Suprapubic skin (tissue), 4 donors: ENCODE data around the gene IARS1. TPM values are rescaled to one million over a fixed set of nuclear protein-coding genes. Genes with fewer than 3 reads are reported as not detected.

Experiments used
- DNase-seq, 2 donors: peaks; one replicate each; pipeline ENCODE4 v3.0.0-alpha.2; 2019; ENCODE audit warnings: low spot score in 2 of 2
- H3K27ac ChIP-seq: fragments of 200-600 bp; sonication (generic); one replicate; pipeline ENCODE4 v1.5.1; 2019
- H3K27me3 ChIP-seq: fragments of 200-600 bp; sonication (generic); one replicate; pipeline ENCODE4 v1.5.1; 2019
- H3K36me3 ChIP-seq: fragments of 200-600 bp; sonication (generic); one replicate; pipeline ENCODE4 v1.5.1; 2019
- H3K4me1 ChIP-seq: fragments of 200-600 bp; sonication (generic); one replicate; pipeline ENCODE4 v1.5.1; 2019
- H3K4me3 ChIP-seq: fragments of 200-600 bp; sonication (generic); one replicate; pipeline ENCODE4 v1.5.1; 2019; ENCODE audit warnings: mild to moderate bottlenecking
- H3K9me3 ChIP-seq: fragments of 200-600 bp; sonication (generic); one replicate; pipeline ENCODE4 v1.5.1; 2019
- EP300 ChIP-seq: sonication (generic); formaldehyde crosslinking; IDR thresholded peaks from one replicate; pipeline ENCODE4 v1.6.1; 2017; ENCODE audit warnings: antibody characterized with exemption
- POLR2A ChIP-seq, 2 donors: fragments of 450-650 bp; IDR thresholded peaks; one replicate each; pipeline ENCODE4 v1.6.1; 2017; ENCODE audit warnings: antibody characterized with exemption in 2 of 2, mild to moderate bottlenecking in 2 of 2, moderate library complexity in 2 of 2
- POLR2AphosphoS5 ChIP-seq, 3 donors: sonication (generic); formaldehyde crosslinking; IDR thresholded peaks; one replicate each; pipeline ENCODE4 v1.6.1; 2017; ENCODE audit warnings: antibody characterized with exemption in 3 of 3
- WGBS: methylation state at CpG from one replicate; pipeline ENCODE4 v1.1.5; 2018; 5-methylcytosine and 5-hydroxymethylcytosine counted together
- total RNA-seq, 4 donors: library from RNA; depleted of rRNA; stranded (reverse); fragments of >200 nt; gene quantifications; one replicate each; pipeline ENCODE4 v1.1.0, GENCODE V29; 2016
- TF ChIP-seq, protein P1 (sequence below), 2 donors: fragments of 200-600 bp in 1 of 2; fragments of 450-650 bp in 1 of 2; sonication (generic) in 1 of 2; IDR thresholded peaks; one replicate each; pipeline ENCODE4 v1.5.1; 2016 to 2019; ENCODE audit warnings: antibody characterized with exemption in 2 of 2, mild to moderate bottlenecking in 1 of 2, moderate library complexity in 1 of 2

Gene IARS1
- total RNA-seq, 4 donors from 2014 or later, result 58.8 to 152 (median 80.0) TPM

DNA sequence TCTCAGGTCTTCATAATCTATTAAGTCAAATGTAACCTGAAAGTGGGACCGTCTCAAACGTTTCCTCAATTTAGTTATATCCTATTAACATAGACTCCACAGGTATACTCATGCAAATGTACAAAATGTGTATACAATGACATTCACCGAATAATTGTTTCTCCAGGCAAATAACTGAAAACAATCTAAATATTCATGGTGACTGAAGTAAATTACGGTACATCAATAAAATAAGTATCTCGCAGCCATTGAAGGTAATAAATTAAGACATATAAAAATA, 482 bp downstream of the IARS1 start:
- H3K27ac ChIP-seq, result peak overlapping the region; percentile 85

DNA sequence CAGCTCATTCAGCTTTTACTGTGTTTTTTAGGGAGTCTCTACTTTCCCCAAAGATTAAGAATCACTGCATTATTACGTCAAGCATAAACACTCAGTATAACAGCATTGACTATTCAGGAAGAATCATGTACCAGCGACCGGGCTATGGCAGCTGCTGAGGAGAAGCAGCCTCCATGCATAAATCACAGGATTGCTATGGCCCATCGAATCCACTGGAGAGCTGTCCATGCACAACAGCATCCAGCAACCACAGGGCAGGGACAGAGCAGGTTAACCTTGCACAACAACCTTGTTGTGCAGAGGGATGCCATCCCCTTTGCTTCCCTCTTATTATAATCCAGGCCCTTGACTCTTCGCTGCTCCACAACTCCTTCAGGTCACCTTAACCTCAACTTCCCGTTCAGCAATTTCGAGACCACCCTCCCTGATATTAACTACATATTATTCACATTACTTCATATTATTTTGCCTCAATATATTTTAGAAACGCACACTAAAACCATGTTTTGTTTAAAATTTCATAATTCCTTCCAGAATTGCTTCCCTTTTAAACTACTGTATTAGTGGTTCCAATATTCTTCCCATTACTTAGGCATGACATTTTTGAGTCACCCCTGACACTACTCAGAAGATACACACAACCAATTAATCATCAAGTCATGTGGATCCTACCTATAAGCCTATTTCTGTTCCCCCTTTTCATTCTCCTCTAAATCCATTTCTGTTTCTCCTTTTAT, 991 bp downstream of the IARS1 start:
- DNase-seq, result no peak
- H3K27ac ChIP-seq, result peak overlapping the region; percentile 85
- H3K4me3 ChIP-seq, result peak overlapping the region; percentile 81
- no peaks in the 10 kb centered on the region for H3K27me3 ChIP-seq
- H3K4me1 ChIP-seq, result peaks cover 39% of the 10 kb centered on the region
- TF ChIP-seq POLR2A (IDR thresholded peaks at IDR 0.05) (no peak), EP300 (no peak), POLR2AphosphoS5 (IDR thresholded peaks at IDR 0.05) (no peak)
- TF ChIP-seq, protein P1, sequence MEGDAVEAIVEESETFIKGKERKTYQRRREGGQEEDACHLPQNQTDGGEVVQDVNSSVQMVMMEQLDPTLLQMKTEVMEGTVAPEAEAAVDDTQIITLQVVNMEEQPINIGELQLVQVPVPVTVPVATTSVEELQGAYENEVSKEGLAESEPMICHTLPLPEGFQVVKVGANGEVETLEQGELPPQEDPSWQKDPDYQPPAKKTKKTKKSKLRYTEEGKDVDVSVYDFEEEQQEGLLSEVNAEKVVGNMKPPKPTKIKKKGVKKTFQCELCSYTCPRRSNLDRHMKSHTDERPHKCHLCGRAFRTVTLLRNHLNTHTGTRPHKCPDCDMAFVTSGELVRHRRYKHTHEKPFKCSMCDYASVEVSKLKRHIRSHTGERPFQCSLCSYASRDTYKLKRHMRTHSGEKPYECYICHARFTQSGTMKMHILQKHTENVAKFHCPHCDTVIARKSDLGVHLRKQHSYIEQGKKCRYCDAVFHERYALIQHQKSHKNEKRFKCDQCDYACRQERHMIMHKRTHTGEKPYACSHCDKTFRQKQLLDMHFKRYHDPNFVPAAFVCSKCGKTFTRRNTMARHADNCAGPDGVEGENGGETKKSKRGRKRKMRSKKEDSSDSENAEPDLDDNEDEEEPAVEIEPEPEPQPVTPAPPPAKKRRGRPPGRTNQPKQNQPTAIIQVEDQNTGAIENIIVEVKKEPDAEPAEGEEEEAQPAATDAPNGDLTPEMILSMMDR (IDR thresholded peaks at IDR 0.05), result no peak
- 39% methylated on average over 8 of the region's 8 CpGs for WGBS
- H3K36me3 ChIP-seq, result peaks cover 20% of the 10 kb centered on the region
- H3K9me3 ChIP-seq, result no peaks in the 10 kb centered on the region

More for the DNA sequence above, 482 bp downstream of the IARS1 start:
- peaks cover 39% of the 10 kb centered on the region for H3K4me1 ChIP-seq
- H3K9me3 ChIP-seq, result no peaks in the 10 kb centered on the region
- WGBS, result 2% methylated on average over 5 of the region's 5 CpGs
- TF ChIP-seq POLR2A (IDR thresholded peaks at IDR 0.05) (no peak), EP300 (no peak), POLR2AphosphoS5 (IDR thresholded peaks at IDR 0.05) (no peak)
- TF ChIP-seq, protein P1 (IDR thresholded peaks at IDR 0.05), result no peak
- no peaks in the 10 kb centered on the region for H3K27me3 ChIP-seq
- H3K36me3 ChIP-seq, result peaks cover 22% of the 10 kb centered on the region
- no peak for DNase-seq
- peak overlapping the region; percentile 81 for H3K4me3 ChIP-seq

DNA sequence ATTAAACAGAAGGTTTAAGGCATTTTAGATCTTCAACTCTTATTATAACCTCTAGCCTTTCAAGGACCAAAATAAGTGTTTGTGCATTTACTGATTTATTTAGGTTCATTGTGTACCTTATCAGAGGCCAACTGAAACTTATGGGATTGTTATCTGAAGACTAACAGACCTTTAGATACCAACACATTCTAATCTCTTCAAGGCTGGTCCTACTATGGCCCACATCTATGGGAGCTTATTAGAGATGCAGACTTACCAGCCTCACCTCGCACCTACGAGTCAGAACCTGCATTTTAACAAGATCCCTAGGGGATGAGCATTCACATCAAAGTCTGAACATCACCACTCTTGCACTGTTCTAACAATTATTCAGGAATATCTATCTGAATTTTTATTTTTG, 1.9 kb downstream of the IARS1 start:
- WGBS, result 59% methylated on average over 2 of the region's 2 CpGs

DNA sequence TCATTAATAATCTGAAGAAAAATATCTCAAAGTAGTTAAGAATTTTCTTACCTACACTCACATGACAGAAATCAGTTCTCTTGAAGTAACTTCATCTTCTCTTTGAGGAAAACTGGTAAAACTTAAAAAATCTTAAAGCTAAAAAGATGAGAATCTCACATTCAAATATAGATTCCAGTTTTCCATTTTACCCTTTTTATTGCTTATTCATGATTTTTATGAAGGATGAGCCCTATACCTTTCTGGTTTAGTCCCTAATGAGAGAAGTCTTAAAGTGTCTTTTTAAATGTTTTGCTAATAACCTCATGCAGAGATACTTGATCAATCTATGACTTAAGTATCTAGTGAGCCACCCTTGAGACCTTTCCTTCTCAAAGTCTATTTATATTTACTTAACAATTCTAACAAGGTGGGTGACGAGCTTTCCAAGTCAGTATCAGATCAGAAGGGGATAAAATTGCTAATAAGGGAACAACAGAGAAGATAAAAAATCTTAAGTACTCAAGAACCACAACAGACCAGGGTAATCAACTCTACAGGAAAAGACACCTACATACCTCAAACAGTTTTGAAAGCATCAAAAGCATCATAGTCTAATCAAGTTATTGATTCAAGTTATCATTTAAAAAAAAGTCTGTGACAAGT, 2.6 kb downstream of the IARS1 start:
- Histone ChIP-seq H3K36me3 (peaks cover 25% of the 10 kb centered on the region), H3K9me3 (no peaks in the 10 kb centered on the region), H3K4me1 (peaks cover 35% of the 10 kb centered on the region), H3K27me3 (no peaks in the 10 kb centered on the region), H3K4me3 (no peak overlapping the region), H3K27ac (no peak overlapping the region)
- no peak for TF ChIP-seq POLR2AphosphoS5 (IDR thresholded peaks at IDR 0.05)
- 79% methylated on average over 1 of the region's 1 CpG for WGBS
- DNase-seq, result no peak

More for the DNA sequence above, 1.9 kb downstream of the IARS1 start:
- DNase-seq, result no peak
- peaks cover 19% of the 10 kb centered on the region for H3K36me3 ChIP-seq
- TF ChIP-seq POLR2A (IDR thresholded peaks at IDR 0.05) (no peak), EP300 (no peak), POLR2AphosphoS5 (IDR thresholded peaks at IDR 0.05) (no peak)
- TF ChIP-seq, protein P1 (IDR thresholded peaks at IDR 0.05), result no peak
- peaks cover 39% of the 10 kb centered on the region for H3K4me1 ChIP-seq
- no peak overlapping the region for H3K27ac ChIP-seq
- no peaks in the 10 kb centered on the region for H3K27me3 ChIP-seq
- H3K4me3 ChIP-seq, result no peak overlapping the region
- no peaks in the 10 kb centered on the region for H3K9me3 ChIP-seq

DNA sequence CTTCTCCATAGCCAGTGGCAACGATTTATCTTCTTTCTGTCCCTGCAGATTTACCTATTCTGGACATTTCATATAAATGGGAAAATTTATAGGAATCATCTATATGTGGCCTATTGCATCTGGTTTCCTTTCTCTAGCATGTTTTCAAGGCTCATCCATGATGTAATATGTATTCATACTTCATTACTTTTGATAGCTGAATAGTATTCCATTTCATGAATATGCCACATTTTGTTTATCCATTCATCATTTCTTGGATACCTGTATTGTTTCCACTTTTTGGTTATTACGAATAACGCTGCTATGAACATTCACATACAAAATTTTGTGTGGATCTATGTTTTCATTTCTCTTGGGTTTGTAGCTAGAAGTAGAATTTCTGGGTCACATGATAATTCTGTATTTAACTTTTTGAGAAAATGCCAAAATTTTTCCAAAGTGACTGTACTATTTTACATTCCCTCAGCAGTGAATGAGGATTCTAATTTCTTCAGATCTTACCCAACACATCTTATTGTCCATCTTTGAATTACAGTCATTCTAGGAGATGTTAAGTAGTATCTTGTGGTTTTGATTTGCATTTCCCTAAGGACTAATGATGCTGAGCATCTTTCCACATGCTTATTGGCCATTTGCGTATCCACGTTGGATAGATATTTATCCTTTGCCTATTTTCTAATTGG, 3.6 kb downstream of the IARS1 start:
- Histone ChIP-seq H3K4me3 (no peak overlapping the region), H3K27ac (no peak overlapping the region), H3K27me3 (no peaks in the 10 kb centered on the region), H3K4me1 (peaks cover 26% of the 10 kb centered on the region), H3K9me3 (no peaks in the 10 kb centered on the region), H3K36me3 (peaks cover 35% of the 10 kb centered on the region)
- no peak for TF ChIP-seq POLR2A (IDR thresholded peaks at IDR 0.05)
- TF ChIP-seq EP300, result no peak
- TF ChIP-seq POLR2AphosphoS5 (IDR thresholded peaks at IDR 0.05), result no peak
- TF ChIP-seq, protein P1 (IDR thresholded peaks at IDR 0.05), result no peak
- no peak for DNase-seq
- WGBS, result 93% methylated on average over 5 of the region's 5 CpGs
